Transverse colon (tissue), 4 donors: ENCODE results near the gene ZGRF1.

ENCODE experiments used
- EP300 ChIP-seq: sonication (generic); formaldehyde crosslinking; IDR thresholded peaks from one replicate; pipeline ENCODE4 v1.6.1; 2017; ENCODE audit warnings: antibody characterized with exemption, low read depth
- POLR2A ChIP-seq: fragments of 450-650 bp; IDR thresholded peaks from one replicate; pipeline ENCODE4 v1.6.1; 2016; ENCODE audit warnings: antibody characterized with exemption, mild to moderate bottlenecking, moderate library complexity
- POLR2AphosphoS5 ChIP-seq, 3 donors: sonication (generic); formaldehyde crosslinking; IDR thresholded peaks; one replicate each; pipeline ENCODE4 v1.6.1; 2016; ENCODE audit warnings: antibody characterized with exemption in 3 of 3
- TF ChIP-seq, protein P1 (sequence below), 5 experiments: fragments of 200-600 bp in 3 of 5; fragments of 450-650 bp in 2 of 5; sonication (generic) in 3 of 5; IDR thresholded peaks; 1 replicate in 2 of 5; 2 replicates in 3 of 5; pipeline ENCODE4 v1.5.1; 2016 to 2017; ENCODE audit warnings: antibody characterized with exemption in 5 of 5, inconsistent platforms in 3 of 5, mild to moderate bottlenecking in 2 of 5, moderate library complexity in 1 of 5

DNA sequence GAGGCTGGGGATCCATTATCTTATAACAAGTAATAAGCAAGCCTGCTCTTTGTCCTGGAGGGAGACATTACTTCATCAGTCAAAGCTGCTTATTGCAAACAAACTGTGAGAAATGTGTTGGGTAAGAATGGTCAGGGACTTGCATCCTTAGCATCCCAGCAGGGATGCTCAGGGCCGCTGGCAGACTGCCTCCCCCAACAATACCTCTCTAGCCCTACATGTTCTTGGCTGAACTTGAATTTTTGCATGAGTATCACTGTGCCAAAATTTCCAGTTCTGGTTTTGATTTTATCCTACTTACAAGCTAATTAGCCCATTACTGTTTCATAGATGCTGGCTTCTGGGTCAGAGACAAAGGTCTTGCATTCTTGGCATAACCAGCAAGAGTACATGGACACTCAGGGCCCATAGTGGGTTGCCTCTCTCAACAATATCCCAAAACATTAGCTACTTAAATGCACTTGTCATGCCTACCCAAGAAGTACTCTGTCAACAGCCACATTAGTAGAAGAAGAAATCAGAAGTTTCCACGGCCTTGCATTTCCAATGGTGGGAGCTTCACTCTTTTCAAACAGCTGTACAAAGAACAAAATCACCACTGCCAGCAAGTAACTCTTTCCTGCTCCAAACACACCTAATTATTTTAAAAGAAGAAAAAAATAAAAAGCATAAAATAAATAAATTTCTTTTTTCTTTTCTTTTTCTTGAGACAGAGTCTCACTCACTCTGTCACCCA is 78.9 kb downstream of the ZGRF1 start:
- TF ChIP-seq POLR2A (no peak), POLR2AphosphoS5 (IDR thresholded peaks at IDR 0.05) (no peak), EP300 (no peak)
- TF ChIP-seq, protein P1, sequence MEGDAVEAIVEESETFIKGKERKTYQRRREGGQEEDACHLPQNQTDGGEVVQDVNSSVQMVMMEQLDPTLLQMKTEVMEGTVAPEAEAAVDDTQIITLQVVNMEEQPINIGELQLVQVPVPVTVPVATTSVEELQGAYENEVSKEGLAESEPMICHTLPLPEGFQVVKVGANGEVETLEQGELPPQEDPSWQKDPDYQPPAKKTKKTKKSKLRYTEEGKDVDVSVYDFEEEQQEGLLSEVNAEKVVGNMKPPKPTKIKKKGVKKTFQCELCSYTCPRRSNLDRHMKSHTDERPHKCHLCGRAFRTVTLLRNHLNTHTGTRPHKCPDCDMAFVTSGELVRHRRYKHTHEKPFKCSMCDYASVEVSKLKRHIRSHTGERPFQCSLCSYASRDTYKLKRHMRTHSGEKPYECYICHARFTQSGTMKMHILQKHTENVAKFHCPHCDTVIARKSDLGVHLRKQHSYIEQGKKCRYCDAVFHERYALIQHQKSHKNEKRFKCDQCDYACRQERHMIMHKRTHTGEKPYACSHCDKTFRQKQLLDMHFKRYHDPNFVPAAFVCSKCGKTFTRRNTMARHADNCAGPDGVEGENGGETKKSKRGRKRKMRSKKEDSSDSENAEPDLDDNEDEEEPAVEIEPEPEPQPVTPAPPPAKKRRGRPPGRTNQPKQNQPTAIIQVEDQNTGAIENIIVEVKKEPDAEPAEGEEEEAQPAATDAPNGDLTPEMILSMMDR (IDR thresholded peaks at IDR 0.05), result no peak
